Activated T-cell treated with anti-CD3 and anti-CD28 coated beads for 1 hour (primary cell): ENCODE results near the gene C1S.
"Not testable (repeated sequence)": the region's sequence is repeated elsewhere in the genome, so short reads cannot be mapped to it uniquely, and the experiment has no call there.

Experiments used
- DNase-seq: peaks from one replicate; pipeline ENCODE4 v3.0.0-alpha.2; 2020; ENCODE audit warnings: low read depth

C1S gene

GRCh38 chr12:7046383-7047105 lies 14.0 kb upstream of the C1S start:
- DNase-seq: no peak

GRCh38 chr12:7047306-7047705 lies 13.2 kb upstream of the C1S start:
- no peak for DNase-seq

- not testable (repeated sequence) for DNase-seq
Observed at GRCh38 chr12:7049445-7049951, 11.0 kb upstream of the C1S start.

- not testable (repeated sequence) for DNase-seq
Observed at GRCh38 chr12:7049973-7050372, 10.5 kb upstream of the C1S start.

- no peak for DNase-seq
Observed at GRCh38 chr12:7054925-7055324, 5.6 kb upstream of the C1S start.

- not testable (repeated sequence) for DNase-seq
Observed at GRCh38 chr12:7055736-7056135, 4.8 kb upstream of the C1S start.

GRCh38 chr12:7058163-7058845 lies 2.2 kb upstream of the C1S start:
- DNase-seq: no peak

- DNase-seq: no peak
Observed at GRCh38 chr12:7058850-7059395, 1.6 kb upstream of the C1S start.

GRCh38 chr12:7059780-7060179 lies 738 bp upstream of the C1S start:
- DNase-seq: no peak

GRCh38 chr12:7061138-7061537 lies 620 bp downstream of the C1S start:
- no peak for DNase-seq

GRCh38 chr12:7061596-7061995 lies 1.1 kb downstream of the C1S start:
- no peak for DNase-seq

GRCh38 chr12:7064516-7064915 lies 4.0 kb downstream of the C1S start:
- no peak for DNase-seq

GRCh38 chr12:7065073-7065623 lies 4.6 kb downstream of the C1S start:
- no peak for DNase-seq

- DNase-seq: no peak
Observed at GRCh38 chr12:7066596-7066995, 6.1 kb downstream of the C1S start.

- DNase-seq: no peak
Observed at GRCh38 chr12:7067096-7067495, 6.6 kb downstream of the C1S start.

GRCh38 chr12:7068240-7068993 lies 7.9 kb downstream of the C1S start:
- DNase-seq: no peak

- DNase-seq: no peak
Observed at GRCh38 chr12:7068994-7069346, 8.5 kb downstream of the C1S start.

- no peak for DNase-seq
Observed at GRCh38 chr12:7069386-7069785, 8.9 kb downstream of the C1S start.

- DNase-seq: no peak
Observed at GRCh38 chr12:7072035-7072434, 11.5 kb downstream of the C1S start.

GRCh38 chr12:7072554-7072953 lies 12.0 kb downstream of the C1S start:
- no peak for DNase-seq

GRCh38 chr12:7073946-7074345 lies 13.4 kb downstream of the C1S start:
- DNase-seq: no peak

GRCh38 chr12:7075518-7075917 lies 15.0 kb downstream of the C1S start:
- no peak for DNase-seq
